Measurements from ENCODE around the gene FTSJ1.
A peak's percentile ranks its signal among the peaks of the same experiment; 100 is the strongest.

FTSJ1 gene

GRCh38 chrX:48470833-48471118 is 5.2 kb upstream of the FTSJ1 start:
- no peak for DNase-seq (ENCODE audit: low read depth)

- no peak for DNase-seq (ENCODE audit: low read depth)
These were observed 4.5 kb upstream of the FTSJ1 start for GRCh38 chrX:48471504-48471903.

- no peak for DNase-seq (ENCODE audit: low read depth)
These were observed 3.8 kb upstream of the FTSJ1 start for GRCh38 chrX:48472225-48472624.

GRCh38 chrX:48472851-48473703 is 2.9 kb upstream of the FTSJ1 start:
- no peak for DNase-seq (ENCODE audit: low read depth)

GRCh38 chrX:48473704-48473990 is 2.4 kb upstream of the FTSJ1 start:
- DNase-seq (ENCODE audit: low read depth) = no peak

GRCh38 chrX:48474127-48474526 is 1.9 kb upstream of the FTSJ1 start:
- no peak for DNase-seq (ENCODE audit: low read depth)

GRCh38 chrX:48474581-48474980 is 1.4 kb upstream of the FTSJ1 start:
- no peak for DNase-seq (ENCODE audit: low read depth)

- no peak for DNase-seq (ENCODE audit: low read depth)
These were observed 703 bp upstream of the FTSJ1 start for GRCh38 chrX:48475296-48475695.

- no peak for DNase-seq (ENCODE audit: low read depth)
These were observed 920 bp downstream of the FTSJ1 start for GRCh38 chrX:48476919-48477318.

- DNase-seq (ENCODE audit: low read depth) = no peak
These were observed 2.2 kb downstream of the FTSJ1 start for GRCh38 chrX:48477960-48478755.

- no peak for DNase-seq (ENCODE audit: low read depth)
These were observed 2.8 kb downstream of the FTSJ1 start for GRCh38 chrX:48478806-48479205.

- DNase-seq (ENCODE audit: low read depth) = no peak
These were observed 4.1 kb downstream of the FTSJ1 start for GRCh38 chrX:48480142-48480541.

GRCh38 chrX:48480583-48480982 is 4.6 kb downstream of the FTSJ1 start:
- no peak for DNase-seq (ENCODE audit: low read depth)

- no peak for DNase-seq (ENCODE audit: low read depth)
These were observed 6.5 kb downstream of the FTSJ1 start for GRCh38 chrX:48482526-48482925.

- peak; percentile 50 for DNase-seq (ENCODE audit: low read depth)
These were observed 11.4 kb downstream of the FTSJ1 start for GRCh38 chrX:48487362-48487798.

GRCh38 chrX:48488034-48488433 is 12.0 kb downstream of the FTSJ1 start:
- DNase-seq (ENCODE audit: low read depth) = no peak

- DNase-seq (ENCODE audit: low read depth) = no peak
These were observed 13.3 kb downstream of the FTSJ1 start for GRCh38 chrX:48489296-48489695.

GRCh38 chrX:48489892-48490291 is 13.9 kb downstream of the FTSJ1 start:
- DNase-seq (ENCODE audit: low read depth) = no peak

GRCh38 chrX:48490661-48491060 is 14.7 kb downstream of the FTSJ1 start:
- no peak for DNase-seq (ENCODE audit: low read depth)

- DNase-seq (ENCODE audit: low read depth) = no peak
These were observed 15.8 kb downstream of the FTSJ1 start for GRCh38 chrX:48491809-48492208.

GRCh38 chrX:48492293-48492910 is 16.4 kb downstream of the FTSJ1 start:
- DNase-seq (ENCODE audit: low read depth) = no peak

GRCh38 chrX:48493890-48494364 is 17.9 kb downstream of the FTSJ1 start:
- DNase-seq (ENCODE audit: low read depth) = no peak

GRCh38 chrX:48496660-48497059 is 20.7 kb downstream of the FTSJ1 start:
- DNase-seq (ENCODE audit: low read depth) = no peak

Measured in stromal cell of bone marrow (primary cell).